ENCODE results near the gene KITLG.

KITLG gene

GRCh38 chr12:88600272-88600671, 20.0 kb upstream of the KITLG start:
- no peak overlapping the region for H3K9ac ChIP-seq (ENCODE audit: low read length in 2 of 2)
- H3K4me1 ChIP-seq (ENCODE audit: control insufficient read depth, insufficient read depth, low read length): no peaks in the 10 kb centered on the region
- no peak overlapping the region for H3K4me3 ChIP-seq (ENCODE audit: low read length in 2 of 2)
- H3K27me3 ChIP-seq (ENCODE audit: control insufficient read depth in 1 of 2, insufficient read depth in 2 of 2, low read length in 2 of 2): no peaks in the 10 kb centered on the region
- no peaks in the 10 kb centered on the region for H3K36me3 ChIP-seq (ENCODE audit: control insufficient read depth in 2 of 2, insufficient read depth in 2 of 2, low read length in 2 of 2)
- H3K27ac ChIP-seq (ENCODE audit: low read length): no peak overlapping the region
- no peaks in the 10 kb centered on the region for H3K9me3 ChIP-seq (ENCODE audit: control insufficient read depth in 2 of 2, low read length in 2 of 2)

- Histone ChIP-seq H3K36me3 (ENCODE audit: control insufficient read depth in 2 of 2, insufficient read depth in 2 of 2, low read length in 2 of 2) (no peaks in the 10 kb centered on the region), H3K9me3 (ENCODE audit: control insufficient read depth in 2 of 2, low read length in 2 of 2) (no peaks in the 10 kb centered on the region), H3K4me3 (ENCODE audit: low read length in 2 of 2) (no peak overlapping the region), H3K27me3 (ENCODE audit: control insufficient read depth in 1 of 2, insufficient read depth in 2 of 2, low read length in 2 of 2) (no peaks in the 10 kb centered on the region), H3K9ac (ENCODE audit: low read length in 2 of 2) (no peak overlapping the region), H3K27ac (ENCODE audit: low read length) (no peak overlapping the region), H3K4me1 (ENCODE audit: control insufficient read depth, insufficient read depth, low read length) (no peaks in the 10 kb centered on the region)
Observed at GRCh38 chr12:88597365-88597764, 17.1 kb upstream of the KITLG start.

- no peaks in the 10 kb centered on the region for H3K27me3 ChIP-seq (ENCODE audit: control insufficient read depth in 1 of 2, insufficient read depth in 2 of 2, low read length in 2 of 2)
- H3K4me3 ChIP-seq (ENCODE audit: low read length in 2 of 2): no peak overlapping the region
- no peak overlapping the region for H3K9ac ChIP-seq (ENCODE audit: low read length in 2 of 2)
- no peak overlapping the region for H3K27ac ChIP-seq (ENCODE audit: low read length)
- no peaks in the 10 kb centered on the region for H3K4me1 ChIP-seq (ENCODE audit: control insufficient read depth, insufficient read depth, low read length)
- H3K36me3 ChIP-seq (ENCODE audit: control insufficient read depth in 2 of 2, insufficient read depth in 2 of 2, low read length in 2 of 2): no peaks in the 10 kb centered on the region
- H3K9me3 ChIP-seq (ENCODE audit: control insufficient read depth in 2 of 2, low read length in 2 of 2): no peaks in the 10 kb centered on the region
Observed at GRCh38 chr12:88595697-88596096, 15.4 kb upstream of the KITLG start.

- Histone ChIP-seq H3K36me3 (ENCODE audit: control insufficient read depth in 2 of 2, insufficient read depth in 2 of 2, low read length in 2 of 2) (no peaks in the 10 kb centered on the region), H3K9ac (ENCODE audit: low read length in 2 of 2) (no peak overlapping the region), H3K4me3 (ENCODE audit: low read length in 2 of 2) (no peak overlapping the region), H3K27ac (ENCODE audit: low read length) (no peak overlapping the region), H3K9me3 (ENCODE audit: control insufficient read depth in 2 of 2, low read length in 2 of 2) (no peaks in the 10 kb centered on the region), H3K4me1 (ENCODE audit: control insufficient read depth, insufficient read depth, low read length) (no peaks in the 10 kb centered on the region), H3K27me3 (ENCODE audit: control insufficient read depth in 1 of 2, insufficient read depth in 2 of 2, low read length in 2 of 2) (no peaks in the 10 kb centered on the region)
Observed at GRCh38 chr12:88594780-88595179, 14.5 kb upstream of the KITLG start.

- Histone ChIP-seq H3K4me3 (ENCODE audit: low read length in 2 of 2) (no peak overlapping the region), H3K9me3 (ENCODE audit: control insufficient read depth in 2 of 2, low read length in 2 of 2) (no peaks in the 10 kb centered on the region)
Observed at GRCh38 chr12:88591343-88591742, 11.1 kb upstream of the KITLG start.

GRCh38 chr12:88590851-88591250, 10.6 kb upstream of the KITLG start:
- Histone ChIP-seq H3K27me3 (ENCODE audit: control insufficient read depth in 1 of 2, insufficient read depth in 2 of 2, low read length in 2 of 2) (no peaks in the 10 kb centered on the region), H3K27ac (ENCODE audit: low read length) (no peak overlapping the region), H3K4me1 (ENCODE audit: control insufficient read depth, insufficient read depth, low read length) (no peaks in the 10 kb centered on the region), H3K36me3 (ENCODE audit: control insufficient read depth in 2 of 2, insufficient read depth in 2 of 2, low read length in 2 of 2) (no peaks in the 10 kb centered on the region), H3K9ac (ENCODE audit: low read length in 2 of 2) (no peak overlapping the region), H3K4me3 (ENCODE audit: low read length in 2 of 2) (no peak overlapping the region), H3K9me3 (ENCODE audit: control insufficient read depth in 2 of 2, low read length in 2 of 2) (no peaks in the 10 kb centered on the region)

More at GRCh38 chr12:88591343-88591742, 11.1 kb upstream of the KITLG start:
- H3K27me3 ChIP-seq (ENCODE audit: control insufficient read depth in 1 of 2, insufficient read depth in 2 of 2, low read length in 2 of 2): no peaks in the 10 kb centered on the region
- no peak overlapping the region for H3K9ac ChIP-seq (ENCODE audit: low read length in 2 of 2)
- H3K36me3 ChIP-seq (ENCODE audit: control insufficient read depth in 2 of 2, insufficient read depth in 2 of 2, low read length in 2 of 2): no peaks in the 10 kb centered on the region
- no peaks in the 10 kb centered on the region for H3K4me1 ChIP-seq (ENCODE audit: control insufficient read depth, insufficient read depth, low read length)
- H3K27ac ChIP-seq (ENCODE audit: low read length): no peak overlapping the region

- no peaks in the 10 kb centered on the region for H3K4me1 ChIP-seq (ENCODE audit: control insufficient read depth, insufficient read depth, low read length)
- no peaks in the 10 kb centered on the region for H3K27me3 ChIP-seq (ENCODE audit: control insufficient read depth in 1 of 2, insufficient read depth in 2 of 2, low read length in 2 of 2)
- H3K9ac ChIP-seq (ENCODE audit: low read length in 2 of 2): no peak overlapping the region
- peaks cover 0 to 3% of the 10 kb centered on the region in 2 donors for H3K9me3 ChIP-seq (ENCODE audit: control insufficient read depth in 2 of 2, low read length in 2 of 2)
- no peak overlapping the region for H3K27ac ChIP-seq (ENCODE audit: low read length)
- no peaks in the 10 kb centered on the region for H3K36me3 ChIP-seq (ENCODE audit: control insufficient read depth in 2 of 2, insufficient read depth in 2 of 2, low read length in 2 of 2)
- no peak overlapping the region for H3K4me3 ChIP-seq (ENCODE audit: low read length in 2 of 2)
Observed at GRCh38 chr12:88585077-88585476, 4.8 kb upstream of the KITLG start.

GRCh38 chr12:88579601-88580050, 645 bp downstream of the KITLG start:
- Histone ChIP-seq H3K27me3 (ENCODE audit: control insufficient read depth in 1 of 2, insufficient read depth in 2 of 2, low read length in 2 of 2) (no peaks in the 10 kb centered on the region), H3K9me3 (ENCODE audit: control insufficient read depth in 2 of 2, low read length in 2 of 2) (no peaks in the 10 kb centered on the region), H3K9ac (ENCODE audit: low read length in 2 of 2) (peak overlapping the region; percentile 60 to 74), H3K36me3 (ENCODE audit: control insufficient read depth in 2 of 2, insufficient read depth in 2 of 2, low read length in 2 of 2) (no peaks in the 10 kb centered on the region), H3K4me3 (ENCODE audit: low read length in 2 of 2) (peak overlapping the region; percentile 93 to 98), H3K4me1 (ENCODE audit: control insufficient read depth, insufficient read depth, low read length) (peaks cover 3% of the 10 kb centered on the region), H3K27ac (ENCODE audit: low read length) (peak overlapping the region; percentile 58)

- Histone ChIP-seq H3K27ac (ENCODE audit: low read length) (peak overlapping the region; percentile 58), H3K9me3 (ENCODE audit: control insufficient read depth in 2 of 2, low read length in 2 of 2) (no peaks in the 10 kb centered on the region), H3K27me3 (ENCODE audit: control insufficient read depth in 1 of 2, insufficient read depth in 2 of 2, low read length in 2 of 2) (no peaks in the 10 kb centered on the region), H3K9ac (ENCODE audit: low read length in 2 of 2) (peak overlapping the region; percentile 60 to 74), H3K36me3 (ENCODE audit: control insufficient read depth in 2 of 2, insufficient read depth in 2 of 2, low read length in 2 of 2) (no peaks in the 10 kb centered on the region), H3K4me1 (ENCODE audit: control insufficient read depth, insufficient read depth, low read length) (peaks cover 6% of the 10 kb centered on the region), H3K4me3 (ENCODE audit: low read length in 2 of 2) (peak overlapping the region; percentile 93 to 98)
Observed at GRCh38 chr12:88579161-88579517, 1.1 kb downstream of the KITLG start.

GRCh38 chr12:88578276-88579160, 1.8 kb downstream of the KITLG start:
- H3K27me3 ChIP-seq (ENCODE audit: control insufficient read depth in 1 of 2, insufficient read depth in 2 of 2, low read length in 2 of 2): no peaks in the 10 kb centered on the region
- H3K9me3 ChIP-seq (ENCODE audit: control insufficient read depth in 2 of 2, low read length in 2 of 2): no peaks in the 10 kb centered on the region
- H3K4me1 ChIP-seq (ENCODE audit: control insufficient read depth, insufficient read depth, low read length): peaks cover 12% of the 10 kb centered on the region
- H3K4me3 ChIP-seq (ENCODE audit: low read length in 2 of 2): peak overlapping the region; percentile 93 to 98
- H3K9ac ChIP-seq (ENCODE audit: low read length in 2 of 2): peak overlapping the region; percentile 60 to 74
- H3K27ac ChIP-seq (ENCODE audit: low read length): peak overlapping the region; percentile 58
- H3K36me3 ChIP-seq (ENCODE audit: control insufficient read depth in 2 of 2, insufficient read depth in 2 of 2, low read length in 2 of 2): no peaks in the 10 kb centered on the region

GRCh38 chr12:88577537-88577936, 2.7 kb downstream of the KITLG start:
- H3K4me1 ChIP-seq (ENCODE audit: control insufficient read depth, insufficient read depth, low read length): peaks cover 17% of the 10 kb centered on the region
- peak overlapping the region; percentile 27 to 93 for H3K4me3 ChIP-seq (ENCODE audit: low read length in 2 of 2)
- no peaks in the 10 kb centered on the region for H3K27me3 ChIP-seq (ENCODE audit: control insufficient read depth in 1 of 2, insufficient read depth in 2 of 2, low read length in 2 of 2)
- H3K9me3 ChIP-seq (ENCODE audit: control insufficient read depth in 2 of 2, low read length in 2 of 2): no peaks in the 10 kb centered on the region
- no peak overlapping the region for H3K9ac ChIP-seq (ENCODE audit: low read length in 2 of 2)
- H3K36me3 ChIP-seq (ENCODE audit: control insufficient read depth in 2 of 2, insufficient read depth in 2 of 2, low read length in 2 of 2): no peaks in the 10 kb centered on the region
- peak overlapping the region; percentile 37 for H3K27ac ChIP-seq (ENCODE audit: low read length)

Data from stomach smooth muscle (tissue), 2 donors.